Measurements from ENCODE around the gene SETBP1. TPM values are rescaled to one million over a fixed set of nuclear protein-coding genes. Genes with fewer than 3 reads are reported as not detected.

The SETBP1 gene
- total and polyA plus RNA-seq, 2 of the 8 experiments (the other 6 are each of a cell fraction or from before 2014, with no cell fraction given): 2.0 to 6.5 TPM

- TF ChIP-seq CHD7 (IDR thresholded peaks at IDR 0.05; ENCODE audit: insufficient replicate concordance, low read length) (no peak), GABPA (IDR thresholded peaks at IDR 0.05; ENCODE audit: borderline replicate concordance, insufficient read depth, low read length) (no peak), HDAC2 (IDR thresholded peaks at IDR 0.05; ENCODE audit: borderline replicate concordance in 1 of 2, low read depth in 2 of 2, low read length in 2 of 2) (no peak), POLR2A (IDR thresholded peaks at IDR 0.05; ENCODE audit: control extremely low read depth in 1 of 2, low read depth in 2 of 2, low read length in 2 of 2) (no peak), RNF2 (IDR thresholded peaks at IDR 0.05; ENCODE audit: borderline replicate concordance, low read depth, low read length, missing control alignments, poor library complexity, severe bottlenecking) (no peak), SIN3A (conservative IDR thresholded peaks at IDR 0.05 in 1 of 2, IDR thresholded peaks at IDR 0.05 in 1 of 2; ENCODE audit: low read depth in 1 of 2, low read length in 2 of 2) (no peak)
These were observed 335.1 kb downstream of the SETBP1 start (continued) for GRCh38 chr18:45015788-45016128.

Measured in H1 (cell line).